NB4 (cell line): ENCODE data around the gene NEFH.

ENCODE experiments used
- CTCF ChIP-seq: IDR thresholded peaks from one replicate; pipeline ENCODE4 v1.5.1; 2012; ENCODE audit warnings: low read depth, low read length
- POLR2A ChIP-seq: IDR thresholded peaks from 2 replicates; pipeline ENCODE4 v1.6.1; 2011; ENCODE audit warnings: mild to moderate bottlenecking; ENCODE audit not compliant: insufficient read length; ENCODE audit errors: extremely low read depth
- TF ChIP-seq, protein P1 (sequence below): IDR thresholded peaks from 2 replicates; pipeline ENCODE4 v1.6.1; 2011; ENCODE audit warnings: low read depth, low read length

- TF ChIP-seq CTCF (no peak), POLR2A (no peak)
- TF ChIP-seq, protein P1, sequence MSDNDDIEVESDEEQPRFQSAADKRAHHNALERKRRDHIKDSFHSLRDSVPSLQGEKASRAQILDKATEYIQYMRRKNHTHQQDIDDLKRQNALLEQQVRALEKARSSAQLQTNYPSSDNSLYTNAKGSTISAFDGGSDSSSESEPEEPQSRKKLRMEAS = no peak
These were observed 1.4 kb upstream of the NEFH start for GRCh38 chr22:29478326-29479276.
